Measurements from ENCODE around the gene TEX26.

The TEX26 gene

DNA sequence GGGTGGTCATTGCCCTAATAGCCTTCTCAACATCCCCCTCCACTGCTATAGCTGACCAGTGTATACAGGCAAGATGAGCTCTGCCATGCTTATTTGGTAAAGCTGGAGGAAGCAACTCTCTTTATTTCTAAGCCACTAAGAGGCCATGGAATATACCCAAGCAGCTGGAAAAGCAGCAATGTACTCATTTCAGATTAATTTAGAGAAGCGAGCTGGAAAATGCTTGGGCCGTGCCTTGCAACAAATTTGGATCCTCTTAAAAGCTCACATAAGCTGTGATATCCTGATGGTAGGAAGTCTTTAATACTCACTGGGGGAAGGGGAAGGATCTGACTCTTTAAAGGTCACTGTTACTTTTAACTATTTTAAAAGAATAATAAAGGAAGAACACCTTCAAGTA, 77.8 kb downstream of the TEX26 start (continued):
- TF ChIP-seq, protein P1, sequence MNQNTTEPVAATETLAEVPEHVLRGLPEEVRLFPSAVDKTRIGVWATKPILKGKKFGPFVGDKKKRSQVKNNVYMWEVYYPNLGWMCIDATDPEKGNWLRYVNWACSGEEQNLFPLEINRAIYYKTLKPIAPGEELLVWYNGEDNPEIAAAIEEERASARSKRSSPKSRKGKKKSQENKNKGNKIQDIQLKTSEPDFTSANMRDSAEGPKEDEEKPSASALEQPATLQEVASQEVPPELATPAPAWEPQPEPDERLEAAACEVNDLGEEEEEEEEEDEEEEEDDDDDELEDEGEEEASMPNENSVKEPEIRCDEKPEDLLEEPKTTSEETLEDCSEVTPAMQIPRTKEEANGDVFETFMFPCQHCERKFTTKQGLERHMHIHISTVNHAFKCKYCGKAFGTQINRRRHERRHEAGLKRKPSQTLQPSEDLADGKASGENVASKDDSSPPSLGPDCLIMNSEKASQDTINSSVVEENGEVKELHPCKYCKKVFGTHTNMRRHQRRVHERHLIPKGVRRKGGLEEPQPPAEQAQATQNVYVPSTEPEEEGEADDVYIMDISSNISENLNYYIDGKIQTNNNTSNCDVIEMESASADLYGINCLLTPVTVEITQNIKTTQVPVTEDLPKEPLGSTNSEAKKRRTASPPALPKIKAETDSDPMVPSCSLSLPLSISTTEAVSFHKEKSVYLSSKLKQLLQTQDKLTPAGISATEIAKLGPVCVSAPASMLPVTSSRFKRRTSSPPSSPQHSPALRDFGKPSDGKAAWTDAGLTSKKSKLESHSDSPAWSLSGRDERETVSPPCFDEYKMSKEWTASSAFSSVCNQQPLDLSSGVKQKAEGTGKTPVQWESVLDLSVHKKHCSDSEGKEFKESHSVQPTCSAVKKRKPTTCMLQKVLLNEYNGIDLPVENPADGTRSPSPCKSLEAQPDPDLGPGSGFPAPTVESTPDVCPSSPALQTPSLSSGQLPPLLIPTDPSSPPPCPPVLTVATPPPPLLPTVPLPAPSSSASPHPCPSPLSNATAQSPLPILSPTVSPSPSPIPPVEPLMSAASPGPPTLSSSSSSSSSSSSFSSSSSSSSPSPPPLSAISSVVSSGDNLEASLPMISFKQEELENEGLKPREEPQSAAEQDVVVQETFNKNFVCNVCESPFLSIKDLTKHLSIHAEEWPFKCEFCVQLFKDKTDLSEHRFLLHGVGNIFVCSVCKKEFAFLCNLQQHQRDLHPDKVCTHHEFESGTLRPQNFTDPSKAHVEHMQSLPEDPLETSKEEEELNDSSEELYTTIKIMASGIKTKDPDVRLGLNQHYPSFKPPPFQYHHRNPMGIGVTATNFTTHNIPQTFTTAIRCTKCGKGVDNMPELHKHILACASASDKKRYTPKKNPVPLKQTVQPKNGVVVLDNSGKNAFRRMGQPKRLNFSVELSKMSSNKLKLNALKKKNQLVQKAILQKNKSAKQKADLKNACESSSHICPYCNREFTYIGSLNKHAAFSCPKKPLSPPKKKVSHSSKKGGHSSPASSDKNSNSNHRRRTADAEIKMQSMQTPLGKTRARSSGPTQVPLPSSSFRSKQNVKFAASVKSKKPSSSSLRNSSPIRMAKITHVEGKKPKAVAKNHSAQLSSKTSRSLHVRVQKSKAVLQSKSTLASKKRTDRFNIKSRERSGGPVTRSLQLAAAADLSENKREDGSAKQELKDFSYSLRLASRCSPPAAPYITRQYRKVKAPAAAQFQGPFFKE (tag by site-specific recombination; IDR thresholded peaks at IDR 0.05; ENCODE audit: borderline replicate concordance), result no peak
- no peak for TF ChIP-seq ZNF629 (tag by site-specific recombination; IDR thresholded peaks at IDR 0.05)
- TF ChIP-seq ZNF623 (tag by site-specific recombination; IDR thresholded peaks at IDR 0.05), result no peak
- TF ChIP-seq ZNF521 (tag by site-specific recombination; IDR thresholded peaks at IDR 0.05), result no peak
- no peak for TF ChIP-seq ZNF366 (tag by site-specific recombination; conservative IDR thresholded peaks at IDR 0.05)
- TF ChIP-seq, protein P2, sequence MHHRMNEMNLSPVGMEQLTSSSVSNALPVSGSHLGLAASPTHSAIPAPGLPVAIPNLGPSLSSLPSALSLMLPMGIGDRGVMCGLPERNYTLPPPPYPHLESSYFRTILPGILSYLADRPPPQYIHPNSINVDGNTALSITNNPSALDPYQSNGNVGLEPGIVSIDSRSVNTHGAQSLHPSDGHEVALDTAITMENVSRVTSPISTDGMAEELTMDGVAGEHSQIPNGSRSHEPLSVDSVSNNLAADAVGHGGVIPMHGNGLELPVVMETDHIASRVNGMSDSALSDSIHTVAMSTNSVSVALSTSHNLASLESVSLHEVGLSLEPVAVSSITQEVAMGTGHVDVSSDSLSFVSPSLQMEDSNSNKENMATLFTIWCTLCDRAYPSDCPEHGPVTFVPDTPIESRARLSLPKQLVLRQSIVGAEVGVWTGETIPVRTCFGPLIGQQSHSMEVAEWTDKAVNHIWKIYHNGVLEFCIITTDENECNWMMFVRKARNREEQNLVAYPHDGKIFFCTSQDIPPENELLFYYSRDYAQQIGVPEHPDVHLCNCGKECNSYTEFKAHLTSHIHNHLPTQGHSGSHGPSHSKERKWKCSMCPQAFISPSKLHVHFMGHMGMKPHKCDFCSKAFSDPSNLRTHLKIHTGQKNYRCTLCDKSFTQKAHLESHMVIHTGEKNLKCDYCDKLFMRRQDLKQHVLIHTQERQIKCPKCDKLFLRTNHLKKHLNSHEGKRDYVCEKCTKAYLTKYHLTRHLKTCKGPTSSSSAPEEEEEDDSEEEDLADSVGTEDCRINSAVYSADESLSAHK (tag by site-specific recombination; IDR thresholded peaks at IDR 0.05), result no peak
- TF ChIP-seq ZSCAN30 (tag by site-specific recombination; IDR thresholded peaks at IDR 0.05), result no peak

DNA sequence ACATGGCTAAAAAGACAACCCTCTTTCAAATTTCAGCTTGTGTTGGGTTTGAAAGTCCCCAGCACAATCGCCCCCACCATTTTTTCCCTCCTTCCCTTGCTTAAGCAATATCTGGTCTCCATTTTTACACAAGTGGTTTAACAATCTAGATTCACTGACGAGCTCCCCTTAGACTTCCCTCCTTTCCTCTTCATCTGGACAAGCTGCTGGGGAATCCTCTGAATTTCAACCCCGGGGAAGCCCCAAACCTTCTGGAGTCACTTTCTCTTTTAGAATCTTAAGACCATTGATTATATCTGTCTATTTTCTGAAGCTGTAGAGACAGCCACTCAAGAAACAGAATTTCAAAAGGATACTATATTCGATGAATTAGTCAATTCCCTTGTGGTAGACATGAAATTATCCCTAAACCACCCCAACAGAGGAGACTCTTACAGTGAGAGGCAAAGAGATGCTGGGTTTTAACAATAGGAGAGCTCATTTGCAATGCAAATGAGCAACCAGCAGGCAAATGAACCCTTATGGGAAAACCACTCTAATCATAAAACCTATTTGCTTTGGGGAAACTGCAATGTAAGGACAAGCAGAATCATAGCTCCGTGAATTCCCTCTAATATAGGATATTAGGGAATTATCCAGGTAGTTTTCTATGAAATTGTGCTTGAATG, 78.9 kb downstream of the TEX26 start:
- Histone ChIP-seq H3K4me3 (ENCODE audit: low read depth, low read length) (no peak overlapping the region), H3K36me3 (ENCODE audit: control insufficient read depth in 2 of 2, insufficient read depth in 1 of 2, low read length in 2 of 2) (no peaks in the 10 kb centered on the region), H3K9me3 (ENCODE audit: control insufficient read depth, insufficient read depth, low read depth, low read length) (no peaks in the 10 kb centered on the region), H3K27ac (ENCODE audit: extremely low read depth, low read depth, low read length) (no peak overlapping the region), H3K4me1 (ENCODE audit: control insufficient read depth, insufficient read depth, low read length) (no peaks in the 10 kb centered on the region)
- ChIA-PET POLR2A (no interaction called here), CTCF (interaction anchor here (0.7 to 2.4 kb wide), 6 partner anchors 17 to 146 kb away, joined by 3 to 11 read pairs (median 4); no protein-coding TSS in a partner anchor)
- TF ChIP-seq ZNF132 (tag by site-specific recombination; IDR thresholded peaks at IDR 0.05; ENCODE audit: borderline replicate concordance) (no peak), ZNF311 (tag by site-specific recombination; IDR thresholded peaks at IDR 0.05; ENCODE audit: borderline replicate concordance) (no peak), ZNF221 (tag by site-specific recombination; IDR thresholded peaks at IDR 0.05; ENCODE audit: borderline replicate concordance) (no peak), ZNF624 (tag by site-specific recombination; IDR thresholded peaks at IDR 0.05) (no peak), ZNF19 (tag by site-specific recombination; IDR thresholded peaks at IDR 0.05; ENCODE audit: low read depth) (no peak), REPIN1 (tag by site-specific recombination; IDR thresholded peaks at IDR 0.05; ENCODE audit: low read depth) (no peak), ZNF10 (tag by site-specific recombination; IDR thresholded peaks at IDR 0.05) (no peak), ZNF341 (tag by site-specific recombination; IDR thresholded peaks at IDR 0.05; ENCODE audit: low read depth) (no peak), ZNF433 (tag by site-specific recombination; IDR thresholded peaks at IDR 0.05; ENCODE audit: low read depth) (no peak), ZNF366 (tag by site-specific recombination; conservative IDR thresholded peaks at IDR 0.05) (no peak), HOXC10 (CRISPR knock-in tag; IDR thresholded peaks at IDR 0.05) (no peak), ZNF350 (tag by site-specific recombination; IDR thresholded peaks at IDR 0.05) (no peak), ZNF292 (tag by site-specific recombination; IDR thresholded peaks at IDR 0.05; ENCODE audit: borderline replicate concordance, low read depth) (no peak), ZNF76 (tag by site-specific recombination; IDR thresholded peaks at IDR 0.05; ENCODE audit: borderline replicate concordance, low read depth) (no peak)
- TF ChIP-seq, protein P3, sequence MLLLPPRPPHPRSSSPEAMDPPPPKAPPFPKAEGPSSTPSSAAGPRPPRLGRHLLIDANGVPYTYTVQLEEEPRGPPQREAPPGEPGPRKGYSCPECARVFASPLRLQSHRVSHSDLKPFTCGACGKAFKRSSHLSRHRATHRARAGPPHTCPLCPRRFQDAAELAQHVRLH (tag by site-specific recombination; IDR thresholded peaks at IDR 0.05), result no peak
- TF ChIP-seq, protein P4, sequence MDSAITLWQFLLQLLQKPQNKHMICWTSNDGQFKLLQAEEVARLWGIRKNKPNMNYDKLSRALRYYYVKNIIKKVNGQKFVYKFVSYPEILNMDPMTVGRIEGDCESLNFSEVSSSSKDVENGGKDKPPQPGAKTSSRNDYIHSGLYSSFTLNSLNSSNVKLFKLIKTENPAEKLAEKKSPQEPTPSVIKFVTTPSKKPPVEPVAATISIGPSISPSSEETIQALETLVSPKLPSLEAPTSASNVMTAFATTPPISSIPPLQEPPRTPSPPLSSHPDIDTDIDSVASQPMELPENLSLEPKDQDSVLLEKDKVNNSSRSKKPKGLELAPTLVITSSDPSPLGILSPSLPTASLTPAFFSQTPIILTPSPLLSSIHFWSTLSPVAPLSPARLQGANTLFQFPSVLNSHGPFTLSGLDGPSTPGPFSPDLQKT (IDR thresholded peaks at IDR 0.05; ENCODE audit: borderline replicate concordance, low read depth, low read length), result no peak
- TF ChIP-seq, protein P5, sequence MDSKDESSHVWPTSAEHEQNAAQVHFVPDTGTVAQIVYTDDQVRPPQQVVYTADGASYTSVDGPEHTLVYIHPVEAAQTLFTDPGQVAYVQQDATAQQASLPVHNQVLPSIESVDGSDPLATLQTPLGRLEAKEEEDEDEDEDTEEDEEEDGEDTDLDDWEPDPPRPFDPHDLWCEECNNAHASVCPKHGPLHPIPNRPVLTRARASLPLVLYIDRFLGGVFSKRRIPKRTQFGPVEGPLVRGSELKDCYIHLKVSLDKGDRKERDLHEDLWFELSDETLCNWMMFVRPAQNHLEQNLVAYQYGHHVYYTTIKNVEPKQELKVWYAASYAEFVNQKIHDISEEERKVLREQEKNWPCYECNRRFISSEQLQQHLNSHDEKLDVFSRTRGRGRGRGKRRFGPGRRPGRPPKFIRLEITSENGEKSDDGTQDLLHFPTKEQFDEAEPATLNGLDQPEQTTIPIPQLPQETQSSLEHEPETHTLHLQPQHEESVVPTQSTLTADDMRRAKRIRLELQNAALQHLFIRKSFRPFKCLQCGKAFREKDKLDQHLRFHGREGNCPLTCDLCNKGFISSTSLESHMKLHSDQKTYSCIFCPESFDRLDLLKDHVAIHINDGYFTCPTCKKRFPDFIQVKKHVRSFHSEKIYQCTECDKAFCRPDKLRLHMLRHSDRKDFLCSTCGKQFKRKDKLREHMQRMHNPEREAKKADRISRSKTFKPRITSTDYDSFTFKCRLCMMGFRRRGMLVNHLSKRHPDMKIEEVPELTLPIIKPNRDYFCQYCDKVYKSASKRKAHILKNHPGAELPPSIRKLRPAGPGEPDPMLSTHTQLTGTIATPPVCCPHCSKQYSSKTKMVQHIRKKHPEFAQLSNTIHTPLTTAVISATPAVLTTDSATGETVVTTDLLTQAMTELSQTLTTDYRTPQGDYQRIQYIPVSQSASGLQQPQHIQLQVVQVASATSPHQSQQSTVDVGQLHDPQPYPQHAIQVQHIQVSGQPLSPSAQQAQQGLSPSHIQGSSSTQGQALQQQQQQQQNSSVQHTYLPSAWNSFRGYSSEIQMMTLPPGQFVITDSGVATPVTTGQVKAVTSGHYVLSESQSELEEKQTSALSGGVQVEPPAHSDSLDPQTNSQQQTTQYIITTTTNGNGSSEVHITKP (tag by site-specific recombination; IDR thresholded peaks at IDR 0.05), result no peak
